Effector memory CD4-positive, alpha-beta T cell (primary cell): ENCODE measurements around the gene CCND1.

Source experiments
- DNase-seq, 3 donors: peaks; one replicate each; pipeline ENCODE4 v3.0.0-alpha.2; 2020
- H3K27ac ChIP-seq: 2 replicates; pipeline ENCODE4 v1.7.0; 2013; ENCODE audit warnings: mild to moderate bottlenecking, low read length, moderate library complexity; ENCODE audit not compliant: insufficient read depth, poor library complexity, severe bottlenecking
- H3K27me3 ChIP-seq: replicated peaks from 2 replicates; pipeline ENCODE4 v1.7.0; 2013; ENCODE audit warnings: mild to moderate bottlenecking, low read length; ENCODE audit not compliant: insufficient read depth, control insufficient read depth, poor library complexity, severe bottlenecking
- H3K36me3 ChIP-seq: 2 replicates; pipeline ENCODE4 v1.7.0; 2013; ENCODE audit warnings: mild to moderate bottlenecking, low read length, moderate library complexity; ENCODE audit not compliant: control insufficient read depth, insufficient read depth
- H3K4me1 ChIP-seq: 2 replicates; pipeline ENCODE4 v1.7.0; 2013; ENCODE audit warnings: low read length, mild to moderate bottlenecking; ENCODE audit not compliant: control insufficient read depth, insufficient read depth, poor library complexity, severe bottlenecking
- H3K4me3 ChIP-seq: 2 replicates; pipeline ENCODE4 v1.7.0; 2013; ENCODE audit warnings: low read length, low read depth, mild to moderate bottlenecking; ENCODE audit not compliant: insufficient read depth, poor library complexity, severe bottlenecking
- H3K9me3 ChIP-seq: 2 replicates; pipeline ENCODE4 v1.7.0; 2013; ENCODE audit warnings: mild to moderate bottlenecking, low read length, moderate library complexity; ENCODE audit not compliant: control insufficient read depth

Gene CCND1

GRCh38 chr11:69634069-69634468 lies 6.9 kb upstream of the CCND1 start:
- Histone ChIP-seq H3K36me3 (no peaks in the 10 kb centered on the region), H3K27me3 (peaks cover 27% of the 10 kb centered on the region), H3K4me1 (peaks cover 24% of the 10 kb centered on the region), H3K9me3 (no peaks in the 10 kb centered on the region), H3K4me3 (no peak overlapping the region), H3K27ac (no peak overlapping the region)
- DNase-seq = no peak

- Histone ChIP-seq H3K36me3 (no peaks in the 10 kb centered on the region), H3K27me3 (peaks cover 32% of the 10 kb centered on the region), H3K9me3 (no peaks in the 10 kb centered on the region), H3K27ac (no peak overlapping the region), H3K4me3 (no peak overlapping the region), H3K4me1 (peaks cover 30% of the 10 kb centered on the region)
- DNase-seq = no peak
Observed at GRCh38 chr11:69634590-69634989, 6.4 kb upstream of the CCND1 start.

GRCh38 chr11:69635195-69635594 lies 5.8 kb upstream of the CCND1 start:
- H3K36me3 ChIP-seq = no peaks in the 10 kb centered on the region
- DNase-seq = no peak
- H3K9me3 ChIP-seq = no peaks in the 10 kb centered on the region
- no peak overlapping the region for H3K27ac ChIP-seq
- no peak overlapping the region for H3K4me3 ChIP-seq
- peaks cover 35% of the 10 kb centered on the region for H3K4me1 ChIP-seq
- peaks cover 39% of the 10 kb centered on the region for H3K27me3 ChIP-seq

GRCh38 chr11:69635804-69636511 lies 5.0 kb upstream of the CCND1 start:
- H3K36me3 ChIP-seq = no peaks in the 10 kb centered on the region
- peaks cover 45% of the 10 kb centered on the region for H3K27me3 ChIP-seq
- H3K9me3 ChIP-seq = no peaks in the 10 kb centered on the region
- peaks cover 40% of the 10 kb centered on the region for H3K4me1 ChIP-seq
- no peak for DNase-seq
- no peak overlapping the region for H3K4me3 ChIP-seq
- H3K27ac ChIP-seq = no peak overlapping the region

- no peak for DNase-seq
- Histone ChIP-seq H3K4me3 (no peak overlapping the region), H3K36me3 (no peaks in the 10 kb centered on the region), H3K9me3 (no peaks in the 10 kb centered on the region), H3K27ac (no peak overlapping the region), H3K4me1 (peaks cover 47% of the 10 kb centered on the region), H3K27me3 (peaks cover 52% of the 10 kb centered on the region)
Observed at GRCh38 chr11:69636512-69637197, 4.3 kb upstream of the CCND1 start.

- peaks cover 52% of the 10 kb centered on the region for H3K4me1 ChIP-seq
- H3K4me3 ChIP-seq = no peak overlapping the region
- no peaks in the 10 kb centered on the region for H3K9me3 ChIP-seq
- no peaks in the 10 kb centered on the region for H3K36me3 ChIP-seq
- DNase-seq = no peak
- H3K27ac ChIP-seq = no peak overlapping the region
- H3K27me3 ChIP-seq = peaks cover 55% of the 10 kb centered on the region
Observed at GRCh38 chr11:69637198-69637940, 3.6 kb upstream of the CCND1 start.

GRCh38 chr11:69637941-69638871 lies 2.8 kb upstream of the CCND1 start:
- no peak for DNase-seq
- no peaks in the 10 kb centered on the region for H3K9me3 ChIP-seq
- H3K4me1 ChIP-seq = peaks cover 55% of the 10 kb centered on the region
- no peaks in the 10 kb centered on the region for H3K36me3 ChIP-seq
- H3K27ac ChIP-seq = no peak overlapping the region
- H3K27me3 ChIP-seq = peaks cover 55% of the 10 kb centered on the region
- H3K4me3 ChIP-seq = no peak overlapping the region

GRCh38 chr11:69638941-69639681 lies 1.8 kb upstream of the CCND1 start:
- Histone ChIP-seq H3K4me1 (peaks cover 61% of the 10 kb centered on the region), H3K27me3 (peaks cover 55% of the 10 kb centered on the region), H3K36me3 (no peaks in the 10 kb centered on the region), H3K27ac (no peak overlapping the region), H3K4me3 (no peak overlapping the region), H3K9me3 (no peaks in the 10 kb centered on the region)
- no peak for DNase-seq

GRCh38 chr11:69639831-69640230 lies 1.1 kb upstream of the CCND1 start:
- DNase-seq = no peak
- H3K36me3 ChIP-seq = no peaks in the 10 kb centered on the region
- H3K4me3 ChIP-seq = no peak overlapping the region
- peaks cover 61% of the 10 kb centered on the region for H3K4me1 ChIP-seq
- no peaks in the 10 kb centered on the region for H3K9me3 ChIP-seq
- no peak overlapping the region for H3K27ac ChIP-seq
- H3K27me3 ChIP-seq = peaks cover 55% of the 10 kb centered on the region
